Measurements from ENCODE around the gene OTUD5. TPM values are rescaled to one million over a fixed set of nuclear protein-coding genes. Genes with fewer than 3 reads are reported as not detected.

Gene OTUD5, protein sequence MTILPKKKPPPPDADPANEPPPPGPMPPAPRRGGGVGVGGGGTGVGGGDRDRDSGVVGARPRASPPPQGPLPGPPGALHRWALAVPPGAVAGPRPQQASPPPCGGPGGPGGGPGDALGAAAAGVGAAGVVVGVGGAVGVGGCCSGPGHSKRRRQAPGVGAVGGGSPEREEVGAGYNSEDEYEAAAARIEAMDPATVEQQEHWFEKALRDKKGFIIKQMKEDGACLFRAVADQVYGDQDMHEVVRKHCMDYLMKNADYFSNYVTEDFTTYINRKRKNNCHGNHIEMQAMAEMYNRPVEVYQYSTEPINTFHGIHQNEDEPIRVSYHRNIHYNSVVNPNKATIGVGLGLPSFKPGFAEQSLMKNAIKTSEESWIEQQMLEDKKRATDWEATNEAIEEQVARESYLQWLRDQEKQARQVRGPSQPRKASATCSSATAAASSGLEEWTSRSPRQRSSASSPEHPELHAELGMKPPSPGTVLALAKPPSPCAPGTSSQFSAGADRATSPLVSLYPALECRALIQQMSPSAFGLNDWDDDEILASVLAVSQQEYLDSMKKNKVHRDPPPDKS
- total RNA-seq = 10 to 100 TPM; 39.4 to 67.8 (median 54.3) TPM
- polyA plus RNA-seq = 10 to 100 TPM; 47.7 to 79.5 (median 52.2) TPM
- long read RNA-seq, donor 1, partial matches to known transcripts = 0 of 2 reads
- long read RNA-seq, donor 1, other reads (novel, unspliced or antisense) = 0 of 2 reads
- long read RNA-seq, donor 2, partial matches to known transcripts = 0 of 2 reads
- long read RNA-seq, donor 2, other reads (novel, unspliced or antisense) = 0 of 2 reads
- long read RNA-seq, donor 3, partial matches to known transcripts = 12 of 15 reads
- long read RNA-seq, donor 3, other reads (novel, unspliced or antisense) = 0 of 15 reads
- long read RNA-seq, donor 4, partial matches to known transcripts = 1 of 7 reads
- long read RNA-seq, donor 4, other reads (novel, unspliced or antisense) = 5 of 7 reads
- long read RNA-seq, donor 5, transcript OTUD5-203 (10 exons, 2,682 nt) = minor isoform, 10 of 125 reads
- long read RNA-seq, donor 5, transcript OTUD5-202 (9 exons, 2,692 nt) = major isoform, 62 of 125 reads
- long read RNA-seq, donor 5, transcript OTUD5-204 (9 exons, 1,493 nt) = minor isoform, 5 of 125 reads
- long read RNA-seq, donor 5, partial matches to known transcripts = 5 of 125 reads
- long read RNA-seq, donor 5, other reads (novel, unspliced or antisense) = 42 of 125 reads
- long read RNA-seq, donor 6, partial matches to known transcripts = 2 of 10 reads
- long read RNA-seq, donor 6, other reads (novel, unspliced or antisense) = 7 of 10 reads
- long read RNA-seq, donor 7 = 0 reads
- long read RNA-seq, donor 8, transcript OTUD5-202 (9 exons, 2,692 nt) = major isoform, 5 of 11 reads
- long read RNA-seq, donor 8, partial matches to known transcripts = 5 of 11 reads
- long read RNA-seq, donor 8, other reads (novel, unspliced or antisense) = 0 of 11 reads
- long read RNA-seq, donor 9, partial matches to known transcripts = 0 of 3 reads
- long read RNA-seq, donor 9, other reads (novel, unspliced or antisense) = 0 of 3 reads
- long read RNA-seq, donor 10, partial matches to known transcripts = 0 of 2 reads
- long read RNA-seq, donor 10, other reads (novel, unspliced or antisense) = 0 of 2 reads

DNA sequence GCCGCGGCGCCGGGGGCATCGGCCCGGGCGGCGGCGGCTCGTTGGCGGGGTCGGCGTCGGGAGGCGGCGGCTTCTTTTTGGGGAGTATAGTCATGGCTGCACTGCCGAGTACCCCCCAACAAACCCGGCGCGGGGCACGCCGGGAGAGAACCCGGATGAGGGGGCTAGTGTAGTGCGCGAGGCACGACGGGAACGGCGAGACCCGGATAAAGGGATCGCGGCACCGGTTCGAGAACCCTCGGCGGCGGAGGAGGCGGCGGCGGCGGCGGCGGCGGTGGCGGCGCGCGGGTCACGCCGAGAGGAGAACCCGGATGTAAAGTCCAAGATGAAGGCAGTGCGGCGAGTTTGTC is at the start of gene OTUD5:
OTUD5 (minus strand) TSS at position 131 of the 350 bp plus-strand sequence; CDS start at position 94, 37 bp downstream.
- Histone ChIP-seq H3K4me1 (replicated peaks in 1 of 2) (peaks cover 6 to 17% of the 10 kb centered on the region in 2 donors), H3K27ac (peak within 1 kb of the TSS; percentile 85 to 99 (median 95)), H3K9me3 (replicated peaks in 1 of 3) (no peaks in the 10 kb centered on the region), H3K4me3 (peak within 1 kb of the TSS; percentile 24 to 75 (median 50)), H3K27me3 (no peaks in the 10 kb centered on the region), H3K36me3 (replicated peaks in 1 of 2) (no peaks in the 10 kb centered on the region)
- 1 to 62% (median 28%) methylated on average over 25 to 52 of the region's 53 CpGs; no CpG with 5 or more reads in 1 of the 4 donors for WGBS, 4 donors
- DNase-seq = peak in 3 of 7 donors; percentile 59 to 67 (median 61)
- TF ChIP-seq, protein P1, sequence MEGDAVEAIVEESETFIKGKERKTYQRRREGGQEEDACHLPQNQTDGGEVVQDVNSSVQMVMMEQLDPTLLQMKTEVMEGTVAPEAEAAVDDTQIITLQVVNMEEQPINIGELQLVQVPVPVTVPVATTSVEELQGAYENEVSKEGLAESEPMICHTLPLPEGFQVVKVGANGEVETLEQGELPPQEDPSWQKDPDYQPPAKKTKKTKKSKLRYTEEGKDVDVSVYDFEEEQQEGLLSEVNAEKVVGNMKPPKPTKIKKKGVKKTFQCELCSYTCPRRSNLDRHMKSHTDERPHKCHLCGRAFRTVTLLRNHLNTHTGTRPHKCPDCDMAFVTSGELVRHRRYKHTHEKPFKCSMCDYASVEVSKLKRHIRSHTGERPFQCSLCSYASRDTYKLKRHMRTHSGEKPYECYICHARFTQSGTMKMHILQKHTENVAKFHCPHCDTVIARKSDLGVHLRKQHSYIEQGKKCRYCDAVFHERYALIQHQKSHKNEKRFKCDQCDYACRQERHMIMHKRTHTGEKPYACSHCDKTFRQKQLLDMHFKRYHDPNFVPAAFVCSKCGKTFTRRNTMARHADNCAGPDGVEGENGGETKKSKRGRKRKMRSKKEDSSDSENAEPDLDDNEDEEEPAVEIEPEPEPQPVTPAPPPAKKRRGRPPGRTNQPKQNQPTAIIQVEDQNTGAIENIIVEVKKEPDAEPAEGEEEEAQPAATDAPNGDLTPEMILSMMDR (IDR thresholded peaks at IDR 0.05) = no peak
- peak in 1 of 2 donors; percentile 10 for TF ChIP-seq POLR2A (IDR thresholded peaks at IDR 0.05)
- intact Hi-C loops (cut with DNase I) = no loop called here

DNA sequence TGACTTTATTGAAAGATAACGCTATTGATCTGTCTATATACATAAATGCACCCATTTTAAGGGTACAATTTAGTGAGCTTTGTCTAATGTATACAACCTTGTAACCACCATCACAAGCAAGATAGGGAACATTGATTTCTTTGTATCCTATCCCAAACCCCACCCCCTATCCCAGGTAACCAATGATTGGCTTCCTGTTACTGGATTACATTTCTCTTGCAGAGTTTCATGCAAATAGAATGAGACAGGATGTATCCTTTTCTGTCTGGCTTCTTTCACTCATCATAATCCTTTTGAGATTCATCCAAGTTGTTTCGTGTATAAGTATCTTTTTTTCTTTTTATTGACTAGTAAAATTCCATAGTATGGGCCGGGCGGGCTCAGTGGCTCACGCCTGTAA is 46.3 kb upstream of the OTUD5 start:
- no peaks in the 10 kb centered on the region for H3K4me1 ChIP-seq (replicated peaks in 1 of 2)
- WGBS, 4 donors = 79 to 85% (median 85%) methylated on average over 5 of the region's 5 CpGs
- no peaks in the 10 kb centered on the region for H3K9me3 ChIP-seq (replicated peaks in 1 of 3)
- TF ChIP-seq, protein P1 (IDR thresholded peaks at IDR 0.05) = no peak
- TF ChIP-seq POLR2A (IDR thresholded peaks at IDR 0.05) = no peak
- intact Hi-C loops (cut with DNase I) = no loop called here
- no peaks in the 10 kb centered on the region for H3K27me3 ChIP-seq
- H3K4me3 ChIP-seq = no peak overlapping the region
- H3K27ac ChIP-seq = no peak overlapping the region
- DNase-seq = no peak
- H3K36me3 ChIP-seq (replicated peaks in 1 of 2) = peaks cover 0 to 4% of the 10 kb centered on the region in 2 donors

DNA sequence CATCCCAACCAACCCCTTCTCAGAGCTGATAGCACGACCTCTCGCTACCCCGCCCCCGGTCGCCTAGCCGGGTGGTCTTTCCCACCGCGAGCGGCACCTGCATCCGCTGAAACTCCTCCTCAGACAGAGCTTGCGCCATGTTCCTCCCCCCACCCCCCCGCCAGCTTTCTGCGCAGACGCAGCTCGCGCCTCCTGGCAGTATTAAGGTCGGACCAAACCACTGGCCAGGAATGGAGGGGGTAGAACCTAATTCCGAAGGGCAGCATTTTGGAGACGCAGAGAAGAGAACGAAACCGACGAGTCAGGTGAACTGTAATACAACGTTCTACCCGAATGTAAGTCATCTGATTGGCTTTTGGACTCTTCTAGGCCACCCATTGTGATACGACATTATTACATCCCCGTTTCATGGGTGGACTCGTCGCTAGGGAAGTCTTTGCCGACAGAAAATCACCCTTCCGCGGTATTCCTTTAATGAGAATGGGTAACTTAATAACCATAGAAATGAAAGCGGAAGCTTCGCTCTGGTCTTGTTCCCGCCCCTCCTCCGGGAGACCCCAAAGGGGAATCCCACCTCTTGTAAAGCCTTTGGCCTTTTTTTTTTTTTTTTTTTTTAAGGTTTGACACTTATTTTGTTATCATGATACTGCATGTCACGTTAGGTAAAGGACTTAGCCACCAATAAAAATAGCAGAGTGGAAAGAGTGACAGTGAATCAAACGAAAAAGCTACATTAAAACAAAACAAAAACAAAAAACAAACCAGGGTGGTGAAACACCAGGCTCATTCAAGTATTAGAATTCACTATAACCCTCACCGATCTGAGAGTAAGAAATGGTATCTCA is 44.9 kb upstream of the OTUD5 start, which contains the start of gene GRIPAP1:
GRIPAP1 (minus strand) TSS at position 174 of the 845 bp plus-strand sequence; CDS start at position 139, 35 bp downstream.
- peak; percentile 69 to 82 (median 75) for DNase-seq
- H3K27me3 ChIP-seq = no peaks in the 10 kb centered on the region
- WGBS, 4 donors = 1 to 33% (median 15%) methylated on average over 27 to 38 of the region's 38 CpGs
- no peaks in the 10 kb centered on the region for H3K4me1 ChIP-seq (replicated peaks in 1 of 2)
- peaks cover 0 to 12% of the 10 kb centered on the region in 2 donors for H3K36me3 ChIP-seq (replicated peaks in 1 of 2)
- H3K27ac ChIP-seq = peak within 1 kb of the TSS; percentile 55 to 95 (median 82)
- TF ChIP-seq POLR2A (IDR thresholded peaks at IDR 0.05) = peak; percentile 41 to 71
- TF ChIP-seq, protein P1 (IDR thresholded peaks at IDR 0.05) = no peak
- H3K9me3 ChIP-seq (replicated peaks in 1 of 3) = no peaks in the 10 kb centered on the region
- peak within 1 kb of the TSS in 3 of 4 donors; percentile 49 to 69 (median 63) for H3K4me3 ChIP-seq
- intact Hi-C loops (cut with DNase I) = no loop called here

Measured in adrenal gland (tissue), 19 donors.